Natural killer cell treated with Interleukin-12 subunit alpha and Interleukin-12 subunit beta and Interleukin-15 and Interleukin-18, amount 100 ng/mL, for 72 hours (primary cell): ENCODE measurements around the gene CCDC33. TPM values are rescaled to one million over a fixed set of nuclear protein-coding genes. Genes with fewer than 3 reads are reported as not detected.
"Not testable (repeated sequence)": the region's sequence is repeated elsewhere in the genome, so short reads cannot be mapped to it uniquely, and the experiment has no call there.

Experiments used
- ATAC-seq, 2 donors: fragments of 150-1000 bp; cut with Tn5 transposase in 1 of 2; sonication (Bioruptor Pico), chemical (Tn5 transposase) in 1 of 2; 2 replicates each; pipeline ENCODE4 v1.10.0; 2021
- DNase-seq: peaks from one replicate; pipeline ENCODE4 v3.0.0; 2022; ENCODE audit warnings: low spot score
- H3K27ac Mint-ChIP-seq, 2 donors: 1 replicate in 1 of 2; 2 replicates in 1 of 2; pipeline ENCODE4 v1.8.0; 2022; ENCODE audit warnings: mixed read lengths in 2 of 2, mild to moderate bottlenecking in 1 of 2, moderate library complexity in 1 of 2
- H3K27me3 Mint-ChIP-seq, 2 donors: 1 replicate in 1 of 2; 2 replicates in 1 of 2; pipeline ENCODE4 v1.8.0; 2022; ENCODE audit warnings: mixed read lengths in 2 of 2
- H3K36me3 Mint-ChIP-seq: one replicate; pipeline ENCODE4 v1.8.0; 2022; ENCODE audit warnings: mixed read lengths
- H3K4me1 Mint-ChIP-seq, 2 donors: 1 replicate in 1 of 2; 2 replicates in 1 of 2; pipeline ENCODE4 v1.8.0; 2022; ENCODE audit warnings: low read depth in 2 of 2, mixed read lengths in 2 of 2, mild to moderate bottlenecking in 1 of 2
- H3K4me3 Mint-ChIP-seq: one replicate; pipeline ENCODE4 v1.8.0; 2022; ENCODE audit warnings: mixed read lengths
- H3K9me3 Mint-ChIP-seq: 2 replicates; pipeline ENCODE4 v1.8.0; 2022; ENCODE audit warnings: mixed read lengths
- total RNA-seq, 2 donors: library from RNA; stranded (reverse); gene quantifications; one replicate each; pipeline ENCODE4 v1.2.3, GENCODE V29; 2022

The CCDC33 gene
- total RNA-seq, 2 donors from 2014 or later: not detected

- no peak for ATAC-seq
- no peaks in the 10 kb centered on the region for H3K9me3 Mint-ChIP-seq
These were observed 111.7 kb downstream of the CCDC33 start for GRCh38 chr15:74347757-74348250.

GRCh38 chr15:74349241-74349778 is 113.2 kb downstream of the CCDC33 start:
- Mint-ChIP-seq H3K36me3 (no peaks in the 10 kb centered on the region), H3K4me1 (peaks cover 0 to 4% of the 10 kb centered on the region in 2 donors), H3K9me3 (no peaks in the 10 kb centered on the region), H3K4me3 (no peak overlapping the region), H3K27ac (peak overlapping the region in 1 of 2 donors; percentile 8), H3K27me3 (peaks cover 7 to 20% of the 10 kb centered on the region in 2 donors)
- ATAC-seq: no peak
- no peak for DNase-seq

More at GRCh38 chr15:74347757-74348250, 111.7 kb downstream of the CCDC33 start:
- H3K36me3 Mint-ChIP-seq: no peaks in the 10 kb centered on the region
- peaks cover 0 to 5% of the 10 kb centered on the region in 2 donors for H3K4me1 Mint-ChIP-seq
- H3K27me3 Mint-ChIP-seq: peaks cover 7 to 15% of the 10 kb centered on the region in 2 donors
- H3K27ac Mint-ChIP-seq: no peak overlapping the region
- no peak for DNase-seq
- H3K4me3 Mint-ChIP-seq: no peak overlapping the region

GRCh38 chr15:74350295-74351275 is 114.5 kb downstream of the CCDC33 start:
- Mint-ChIP-seq H3K27ac (no peak overlapping the region), H3K4me3 (no peak overlapping the region), H3K27me3 (peaks cover 18 to 30% of the 10 kb centered on the region in 2 donors), H3K4me1 (no peaks in the 10 kb centered on the region), H3K9me3 (no peaks in the 10 kb centered on the region), H3K36me3 (peaks cover 11% of the 10 kb centered on the region)
- ATAC-seq (no peak), DNase-seq (no peak)

DNA sequence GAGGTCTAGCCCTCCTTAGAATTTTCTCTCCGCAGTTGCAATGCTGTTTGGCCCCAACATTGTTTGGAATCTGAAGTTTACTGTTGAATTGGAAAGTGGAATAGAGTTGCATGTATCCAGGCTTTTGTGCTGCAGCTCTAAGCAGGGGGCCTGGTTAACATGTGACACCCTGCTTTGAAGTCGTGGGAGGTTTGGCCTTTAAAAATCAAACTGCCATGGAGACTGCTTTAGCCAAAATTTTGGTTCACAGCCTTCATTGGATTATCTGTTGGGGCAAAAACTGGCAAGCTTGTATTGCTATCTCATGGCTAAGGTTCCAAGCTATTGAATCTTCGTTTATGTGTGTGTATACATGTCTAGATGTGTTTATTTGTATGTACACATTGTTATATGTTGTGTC is 115.5 kb downstream of the CCDC33 start:
- Mint-ChIP-seq H3K4me1 (no peaks in the 10 kb centered on the region), H3K36me3 (peaks cover 11% of the 10 kb centered on the region), H3K4me3 (no peak overlapping the region), H3K27me3 (peaks cover 16 to 28% of the 10 kb centered on the region in 2 donors), H3K27ac (no peak overlapping the region), H3K9me3 (no peaks in the 10 kb centered on the region)
- ATAC-seq: no peak
- DNase-seq: no peak

DNA sequence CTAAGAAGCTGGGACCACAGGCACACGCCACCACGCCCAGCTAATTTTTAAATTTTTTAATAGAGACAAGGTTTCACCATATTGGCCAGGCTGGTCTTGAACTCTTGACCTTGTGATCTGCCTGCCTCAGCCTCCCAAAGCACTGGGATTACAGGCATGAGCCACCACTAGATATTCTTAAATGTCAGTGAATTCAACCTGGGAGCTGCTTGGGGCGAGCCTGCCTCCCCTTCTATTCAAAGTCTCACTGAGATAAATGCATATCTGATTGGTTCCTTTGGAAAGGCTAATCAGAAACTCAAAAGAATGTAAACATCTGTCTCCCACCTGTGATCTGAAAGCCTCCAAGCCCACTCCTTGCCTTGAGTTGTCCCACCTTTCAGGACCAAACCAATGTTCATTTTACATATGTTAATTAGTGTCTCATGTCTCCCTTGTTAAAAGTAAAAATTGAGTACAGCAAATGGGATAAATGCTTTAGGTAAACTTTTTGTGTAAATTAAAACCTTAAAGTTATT is 116.3 kb downstream of the CCDC33 start:
- Mint-ChIP-seq H3K9me3 (no peaks in the 10 kb centered on the region), H3K36me3 (peaks cover 11% of the 10 kb centered on the region), H3K27me3 (peaks cover 16 to 28% of the 10 kb centered on the region in 2 donors), H3K4me3 (no peak overlapping the region), H3K27ac (no peak overlapping the region), H3K4me1 (no peaks in the 10 kb centered on the region)
- ATAC-seq (no peak), DNase-seq (no peak)

DNA sequence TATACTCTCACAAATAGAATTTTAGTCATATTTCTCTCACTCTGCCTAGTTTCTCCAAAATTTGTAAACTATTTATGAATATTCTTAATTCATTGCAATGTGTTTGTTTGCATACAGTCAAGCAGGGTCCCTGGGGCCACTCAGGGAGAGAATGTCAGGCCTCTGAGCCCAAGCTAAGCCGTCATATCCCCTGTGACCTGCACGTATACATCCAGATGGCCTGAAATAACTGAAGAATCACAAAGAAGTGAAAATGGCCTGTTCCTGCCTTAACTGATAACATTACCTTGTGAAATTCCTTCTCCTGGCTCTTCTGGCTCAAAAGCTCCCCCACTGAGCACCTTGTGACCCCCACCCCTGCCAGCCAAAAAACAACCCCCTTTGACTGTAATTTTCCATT is 117.9 kb downstream of the CCDC33 start:
- not testable (repeated sequence) for DNase-seq

GRCh38 chr15:74356050-74356449 is 119.9 kb downstream of the CCDC33 start:
- H3K4me3 Mint-ChIP-seq, DNase-seq, H3K4me1 Mint-ChIP-seq, ATAC-seq, H3K27ac Mint-ChIP-seq, H3K9me3 Mint-ChIP-seq: not testable (repeated sequence)
- Mint-ChIP-seq H3K27me3 (peaks cover 16 to 26% of the 10 kb centered on the region in 2 donors), H3K36me3 (peaks cover 11% of the 10 kb centered on the region)

More for the DNA sequence above, 117.9 kb downstream of the CCDC33 start:
- Mint-ChIP-seq H3K36me3 (peaks cover 11% of the 10 kb centered on the region), H3K27me3 (peaks cover 16 to 28% of the 10 kb centered on the region in 2 donors)
- not testable (repeated sequence) for H3K4me3 Mint-ChIP-seq, H3K27ac Mint-ChIP-seq, ATAC-seq, H3K9me3 Mint-ChIP-seq, H3K4me1 Mint-ChIP-seq

DNA sequence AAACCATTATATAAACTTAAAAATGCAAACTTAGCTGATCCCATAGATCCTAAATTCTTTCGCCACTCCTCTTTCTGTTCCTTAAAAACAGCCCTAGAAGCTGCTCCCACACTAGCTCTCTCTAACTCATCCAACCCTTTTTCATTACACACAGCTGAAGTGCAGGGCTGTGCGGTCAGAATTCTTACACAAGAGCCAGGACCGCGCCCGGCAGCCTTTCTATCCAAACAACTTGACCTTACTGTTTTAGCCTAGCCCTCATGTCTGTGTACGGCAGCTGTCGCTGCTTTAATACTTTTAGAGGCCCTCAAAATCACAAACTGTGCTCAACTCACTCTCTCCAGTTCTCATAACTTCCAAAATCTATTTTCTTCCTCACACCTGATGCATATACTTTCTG is 121.4 kb downstream of the CCDC33 start:
- Mint-ChIP-seq H3K27me3 (peaks cover 16 to 22% of the 10 kb centered on the region in 2 donors), H3K36me3 (peaks cover 11% of the 10 kb centered on the region)
- ATAC-seq, H3K27ac Mint-ChIP-seq, H3K4me1 Mint-ChIP-seq, H3K4me3 Mint-ChIP-seq, H3K9me3 Mint-ChIP-seq, DNase-seq: not testable (repeated sequence)

DNA sequence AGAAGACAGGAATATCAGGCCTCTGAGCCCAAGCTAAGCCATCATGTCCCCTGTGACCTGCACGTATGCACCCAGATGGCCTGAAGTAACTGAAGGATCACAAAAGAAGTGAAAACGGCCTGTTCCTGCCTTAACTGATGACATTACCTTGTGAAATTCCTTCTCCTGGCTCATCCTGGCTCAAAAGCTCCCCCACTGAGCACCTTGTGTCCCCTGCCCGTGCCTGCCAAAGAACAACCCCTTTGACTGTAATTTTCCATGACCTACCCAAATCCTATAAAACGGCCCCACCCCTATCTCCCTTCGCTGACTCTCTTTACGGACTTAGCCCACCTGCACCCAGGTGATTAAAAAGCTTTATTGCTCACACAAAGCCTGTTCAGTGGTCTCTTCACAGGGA is 123.2 kb downstream of the CCDC33 start:
- not testable (repeated sequence) for H3K4me3 Mint-ChIP-seq, H3K4me1 Mint-ChIP-seq

DNA sequence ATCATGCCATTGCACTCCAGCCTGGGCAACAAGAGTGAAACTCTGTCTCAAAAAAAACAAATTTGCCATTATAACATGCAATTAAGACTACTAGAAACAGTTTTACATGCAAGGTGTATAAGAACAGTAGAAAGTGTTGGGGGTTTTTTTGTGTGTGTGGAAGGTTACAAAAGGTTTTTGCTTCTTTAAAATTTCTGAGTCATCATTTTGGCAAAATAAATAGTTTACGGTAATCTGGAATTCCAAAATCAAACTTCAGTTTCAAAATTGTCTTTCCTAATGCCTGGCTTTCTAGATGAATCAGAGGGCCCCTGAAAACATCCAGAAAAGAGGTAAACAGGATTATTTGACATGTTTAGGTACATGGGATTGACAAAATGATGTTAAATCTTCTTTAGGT is 124.7 kb downstream of the CCDC33 start:
- not testable (repeated sequence) for H3K4me3 Mint-ChIP-seq, H3K36me3 Mint-ChIP-seq, H3K27ac Mint-ChIP-seq, H3K27me3 Mint-ChIP-seq, DNase-seq, H3K4me1 Mint-ChIP-seq, ATAC-seq, H3K9me3 Mint-ChIP-seq

More for the DNA sequence above, 123.2 kb downstream of the CCDC33 start:
- H3K9me3 Mint-ChIP-seq, ATAC-seq, DNase-seq, H3K27ac Mint-ChIP-seq: not testable (repeated sequence)
- Mint-ChIP-seq H3K27me3 (peaks cover 15% of the 10 kb centered on the region in 2 donors), H3K36me3 (peaks cover 10% of the 10 kb centered on the region)

GRCh38 chr15:74362482-74362881 is 126.4 kb downstream of the CCDC33 start:
- H3K9me3 Mint-ChIP-seq: no peaks in the 10 kb centered on the region
- DNase-seq (no peak), ATAC-seq (no peak)
- peaks cover 0 to 8% of the 10 kb centered on the region in 2 donors for H3K27me3 Mint-ChIP-seq
- no peaks in the 10 kb centered on the region for H3K4me1 Mint-ChIP-seq
- no peaks in the 10 kb centered on the region for H3K36me3 Mint-ChIP-seq
- no peak overlapping the region for H3K4me3 Mint-ChIP-seq
- H3K27ac Mint-ChIP-seq: no peak overlapping the region

GRCh38 chr15:74364936-74365597 is 128.9 kb downstream of the CCDC33 start:
- DNase-seq (no peak), ATAC-seq (no peak)
- Mint-ChIP-seq H3K36me3 (no peaks in the 10 kb centered on the region), H3K27ac (peak overlapping the region in 1 of 2 donors; percentile 39), H3K27me3 (peaks cover 2 to 8% of the 10 kb centered on the region in 2 donors), H3K4me1 (no peaks in the 10 kb centered on the region), H3K9me3 (no peaks in the 10 kb centered on the region), H3K4me3 (peak overlapping the region; percentile 61)
